ENCODE measurements around the gene RNASE4. TPM values are rescaled to one million over a fixed set of nuclear protein-coding genes. Genes with fewer than 3 reads are reported as not detected.
"Not testable (repeated sequence)": the region's sequence is repeated elsewhere in the genome, so short reads cannot be mapped to it uniquely, and the experiment has no call there.

Gene RNASE4
- total RNA-seq, 1 donor from 2014 or later: 42.5 TPM

DNA sequence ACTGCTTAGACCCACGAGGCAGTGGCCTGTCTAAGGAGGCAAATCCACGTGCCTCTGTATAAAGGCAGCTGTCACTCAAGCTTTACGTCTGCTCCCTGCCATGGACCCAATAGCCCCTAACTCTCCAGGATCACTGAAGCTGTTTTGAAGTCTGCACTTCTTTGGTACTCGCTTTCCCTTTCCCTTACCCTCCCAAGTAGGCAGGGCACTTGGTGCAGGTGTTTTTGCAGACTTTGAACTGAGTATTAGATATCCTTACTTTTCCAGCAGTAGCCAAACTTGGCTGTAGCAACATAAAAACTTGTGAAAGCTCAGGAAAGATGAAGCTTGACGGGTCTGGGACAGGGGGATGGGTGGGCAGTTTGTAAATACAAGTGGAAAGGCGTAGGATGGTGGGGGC, 25.0 kb upstream of the RNASE4 start:
- intact Hi-C loops (cut with DNase I): no loop called here
- Histone ChIP-seq H3K27me3 (peaks cover 52% of the 10 kb centered on the region), H3K4me3 (no peak overlapping the region), H3K27ac (no peak overlapping the region), H3K36me3 (no peaks in the 10 kb centered on the region), H3K9me3 (no peaks in the 10 kb centered on the region), H3K4me1 (peaks cover 11% of the 10 kb centered on the region)
- DNase-seq (no peak), ATAC-seq (no peak)
- TF ChIP-seq, protein P1, sequence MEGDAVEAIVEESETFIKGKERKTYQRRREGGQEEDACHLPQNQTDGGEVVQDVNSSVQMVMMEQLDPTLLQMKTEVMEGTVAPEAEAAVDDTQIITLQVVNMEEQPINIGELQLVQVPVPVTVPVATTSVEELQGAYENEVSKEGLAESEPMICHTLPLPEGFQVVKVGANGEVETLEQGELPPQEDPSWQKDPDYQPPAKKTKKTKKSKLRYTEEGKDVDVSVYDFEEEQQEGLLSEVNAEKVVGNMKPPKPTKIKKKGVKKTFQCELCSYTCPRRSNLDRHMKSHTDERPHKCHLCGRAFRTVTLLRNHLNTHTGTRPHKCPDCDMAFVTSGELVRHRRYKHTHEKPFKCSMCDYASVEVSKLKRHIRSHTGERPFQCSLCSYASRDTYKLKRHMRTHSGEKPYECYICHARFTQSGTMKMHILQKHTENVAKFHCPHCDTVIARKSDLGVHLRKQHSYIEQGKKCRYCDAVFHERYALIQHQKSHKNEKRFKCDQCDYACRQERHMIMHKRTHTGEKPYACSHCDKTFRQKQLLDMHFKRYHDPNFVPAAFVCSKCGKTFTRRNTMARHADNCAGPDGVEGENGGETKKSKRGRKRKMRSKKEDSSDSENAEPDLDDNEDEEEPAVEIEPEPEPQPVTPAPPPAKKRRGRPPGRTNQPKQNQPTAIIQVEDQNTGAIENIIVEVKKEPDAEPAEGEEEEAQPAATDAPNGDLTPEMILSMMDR (IDR thresholded peaks at IDR 0.05): no peak

DNA sequence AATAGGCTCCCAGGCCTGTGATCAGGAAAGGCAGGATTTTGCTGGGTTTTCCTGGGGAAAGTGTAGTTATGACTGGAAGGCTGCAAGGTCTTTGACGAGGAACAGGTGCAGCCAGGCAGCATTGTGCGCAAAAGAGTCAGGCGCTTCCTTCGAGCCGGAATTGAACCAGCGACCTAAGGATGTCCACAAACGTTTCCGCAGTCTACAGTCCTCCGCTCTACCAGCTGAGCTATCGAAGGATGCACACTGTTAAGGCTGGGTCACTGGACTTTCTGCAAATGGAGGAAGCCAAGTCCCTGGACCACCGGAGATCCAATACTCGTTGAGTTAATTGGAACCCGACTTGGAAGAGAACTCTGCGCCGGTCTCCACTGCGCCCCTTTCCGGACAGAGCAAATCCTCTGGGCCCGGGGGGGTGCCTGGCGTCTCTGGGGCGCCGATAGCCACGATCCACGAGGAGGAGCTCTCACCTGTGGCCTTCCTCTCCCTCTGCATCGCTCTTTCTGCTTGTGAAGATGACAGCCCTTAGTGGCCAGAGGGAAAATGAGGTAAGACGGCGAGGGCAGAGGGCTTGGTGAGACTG, 24.5 kb upstream of the RNASE4 start:
- H3K36me3 ChIP-seq: no peaks in the 10 kb centered on the region
- H3K27ac ChIP-seq: no peak overlapping the region
- ATAC-seq (no peak), DNase-seq (no peak)
- peaks cover 11% of the 10 kb centered on the region for H3K4me1 ChIP-seq
- TF ChIP-seq, protein P1 (IDR thresholded peaks at IDR 0.05): no peak
- intact Hi-C loops (cut with DNase I): no loop called here
- H3K4me3 ChIP-seq: no peak overlapping the region
- H3K27me3 ChIP-seq: peaks cover 52% of the 10 kb centered on the region
- no peaks in the 10 kb centered on the region for H3K9me3 ChIP-seq

DNA sequence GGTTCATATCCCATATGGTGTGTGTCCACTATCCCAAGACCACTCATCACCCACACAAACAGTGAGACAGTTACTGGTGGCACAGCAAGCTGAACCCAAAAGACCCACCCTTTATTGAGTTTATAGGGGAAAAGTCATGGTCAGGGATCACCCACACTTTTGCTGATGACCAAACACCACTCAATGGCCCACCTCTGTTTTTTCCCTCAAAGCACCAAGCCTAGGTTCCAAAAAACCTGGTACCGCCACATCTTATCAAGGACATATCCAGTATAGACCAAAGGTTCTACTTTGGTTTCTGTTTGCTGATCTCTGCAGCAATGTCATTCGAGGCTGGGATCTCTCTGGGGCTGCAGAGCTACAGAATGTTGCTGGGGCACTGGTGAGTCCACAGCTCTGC, 23.2 kb upstream of the RNASE4 start:
- no peaks in the 10 kb centered on the region for H3K36me3 ChIP-seq
- intact Hi-C loops (cut with DNase I): no loop called here
- no peaks in the 10 kb centered on the region for H3K9me3 ChIP-seq
- peaks cover 11% of the 10 kb centered on the region for H3K4me1 ChIP-seq
- H3K4me3 ChIP-seq: no peak overlapping the region
- H3K27me3 ChIP-seq: peaks cover 39% of the 10 kb centered on the region
- no peak for DNase-seq
- no peak for ATAC-seq
- TF ChIP-seq, protein P1 (IDR thresholded peaks at IDR 0.05): no peak
- no peak overlapping the region for H3K27ac ChIP-seq

DNA sequence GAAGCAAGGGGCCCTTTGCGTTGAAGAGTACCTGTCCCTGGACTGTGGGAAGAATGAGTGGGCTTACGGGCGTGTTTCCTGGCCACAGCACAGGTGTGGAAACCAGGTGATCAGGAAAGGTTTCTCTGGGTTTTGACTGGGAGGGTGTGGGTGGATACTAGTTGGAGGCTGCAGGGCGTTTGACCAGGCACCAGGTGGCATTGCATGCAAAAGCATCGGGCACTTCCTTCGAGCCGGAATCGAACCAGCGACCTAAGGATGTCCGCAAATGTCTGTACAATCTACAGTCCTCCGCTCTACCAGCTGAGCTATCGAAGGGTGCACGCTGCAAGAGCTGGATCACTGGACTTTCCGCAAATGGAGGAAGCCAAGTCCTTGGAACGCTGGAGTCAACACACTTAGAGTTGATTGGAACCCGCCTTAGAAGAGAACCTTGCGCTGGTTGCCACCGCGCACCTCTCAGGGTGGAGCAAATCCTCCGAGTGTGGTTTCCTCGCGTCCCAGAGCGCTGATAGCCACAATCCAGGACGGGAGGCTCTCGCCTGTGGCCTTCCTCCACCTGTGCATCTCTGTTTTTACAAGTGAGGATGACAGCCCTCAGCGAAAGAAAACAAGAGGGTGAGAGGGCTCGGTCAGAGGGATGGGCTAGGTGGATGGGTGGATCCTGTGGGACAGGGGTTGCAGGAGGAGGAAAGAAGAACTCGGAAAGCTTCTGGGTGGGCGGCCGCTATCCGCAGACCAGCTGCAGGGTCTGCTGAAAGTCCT, 21.2 kb upstream of the RNASE4 start:
- H3K27ac ChIP-seq: no peak overlapping the region
- H3K4me3 ChIP-seq: peak overlapping the region; percentile 36
- DNase-seq (peak; percentile 83), ATAC-seq (peak; percentile 92)
- no peaks in the 10 kb centered on the region for H3K9me3 ChIP-seq
- peaks cover 19% of the 10 kb centered on the region for H3K27me3 ChIP-seq
- peaks cover 11% of the 10 kb centered on the region for H3K4me1 ChIP-seq
- H3K36me3 ChIP-seq: no peaks in the 10 kb centered on the region
- TF ChIP-seq, protein P1 (IDR thresholded peaks at IDR 0.05): peak; percentile 58
- intact Hi-C loops (cut with DNase I): no loop called here

DNA sequence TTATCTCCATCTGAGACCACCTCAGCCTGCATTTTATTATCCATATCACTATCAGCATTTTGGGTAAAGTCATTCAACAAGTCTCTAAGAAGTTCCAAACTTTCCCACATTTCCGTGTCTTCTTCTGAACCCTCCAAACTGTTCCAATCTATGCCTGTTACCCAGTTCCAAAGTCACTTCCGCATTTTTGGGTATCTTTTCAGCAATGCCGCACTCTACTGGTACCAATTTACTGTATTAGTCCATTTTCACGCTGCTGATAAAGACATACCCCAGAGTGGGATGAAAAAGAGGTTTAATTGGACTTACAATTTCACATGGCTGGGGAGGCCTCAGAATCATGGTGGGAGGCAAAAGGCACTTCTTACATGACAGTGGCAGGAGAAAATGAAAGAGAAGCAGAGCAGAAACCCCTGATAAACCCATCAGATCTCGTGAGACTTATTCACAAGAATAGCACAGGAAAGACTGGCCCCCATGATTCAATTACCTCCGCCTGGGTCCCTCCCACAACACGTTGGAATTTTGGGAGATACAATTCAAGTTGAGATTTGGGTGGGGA, 17.9 kb upstream of the RNASE4 start:
- H3K36me3 ChIP-seq; H3K9me3 ChIP-seq; DNase-seq; H3K4me3 ChIP-seq; intact Hi-C loops (cut with DNase I); H3K27me3 ChIP-seq; ATAC-seq; H3K27ac ChIP-seq: not testable (repeated sequence)
- H3K4me1 ChIP-seq: peaks cover 11% of the 10 kb centered on the region

DNA sequence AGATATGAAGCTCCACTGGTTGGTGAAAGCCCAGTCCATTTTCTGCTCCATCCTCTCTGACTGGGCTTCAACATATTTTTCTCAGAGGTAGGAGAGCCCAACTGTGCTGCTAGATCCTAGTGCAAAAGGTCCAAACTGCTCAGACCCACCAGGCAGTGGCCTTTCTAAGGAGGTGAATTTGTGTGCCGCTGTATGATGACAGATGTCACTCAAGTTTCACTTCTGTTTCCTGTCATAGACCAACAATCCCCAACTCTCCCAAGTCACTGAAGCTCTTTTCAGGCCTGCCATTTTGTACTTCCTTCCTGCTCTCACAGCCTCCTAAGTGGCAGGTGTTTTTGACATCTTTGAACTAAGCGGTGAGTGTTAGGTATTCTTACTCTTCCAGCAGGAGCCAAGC, 16.4 kb upstream of the RNASE4 start:
- no peak overlapping the region for H3K4me3 ChIP-seq
- H3K4me1 ChIP-seq: peaks cover 8% of the 10 kb centered on the region
- ATAC-seq (no peak), DNase-seq (no peak)
- H3K27me3 ChIP-seq: no peaks in the 10 kb centered on the region
- no peaks in the 10 kb centered on the region for H3K9me3 ChIP-seq
- no peaks in the 10 kb centered on the region for H3K36me3 ChIP-seq
- H3K27ac ChIP-seq: no peak overlapping the region
- intact Hi-C loops (cut with DNase I): no loop called here
- TF ChIP-seq, protein P1 (IDR thresholded peaks at IDR 0.05): no peak

Measured in upper lobe of right lung (tissue), 1 donor.